Astrocyte (in vitro differentiated cells and primary cell): ENCODE data around the gene RTKN.
A peak's percentile ranks its signal among the peaks of the same experiment; 100 is the strongest.

ENCODE experiments used
- EZH2 ChIP-seq: IDR thresholded peaks from 2 replicates; pipeline ENCODE4 v1.6.1; 2012; ENCODE audit warnings: mild to moderate bottlenecking, low read length, inconsistent platforms; ENCODE audit not compliant: insufficient read depth
- TF ChIP-seq, protein P1 (sequence below): IDR thresholded peaks from 2 replicates; pipeline ENCODE4 v1.5.1; 2011; ENCODE audit warnings: low read depth, mild to moderate bottlenecking, inconsistent platforms, low read length, moderate library complexity; ENCODE audit not compliant: insufficient read depth

DNA sequence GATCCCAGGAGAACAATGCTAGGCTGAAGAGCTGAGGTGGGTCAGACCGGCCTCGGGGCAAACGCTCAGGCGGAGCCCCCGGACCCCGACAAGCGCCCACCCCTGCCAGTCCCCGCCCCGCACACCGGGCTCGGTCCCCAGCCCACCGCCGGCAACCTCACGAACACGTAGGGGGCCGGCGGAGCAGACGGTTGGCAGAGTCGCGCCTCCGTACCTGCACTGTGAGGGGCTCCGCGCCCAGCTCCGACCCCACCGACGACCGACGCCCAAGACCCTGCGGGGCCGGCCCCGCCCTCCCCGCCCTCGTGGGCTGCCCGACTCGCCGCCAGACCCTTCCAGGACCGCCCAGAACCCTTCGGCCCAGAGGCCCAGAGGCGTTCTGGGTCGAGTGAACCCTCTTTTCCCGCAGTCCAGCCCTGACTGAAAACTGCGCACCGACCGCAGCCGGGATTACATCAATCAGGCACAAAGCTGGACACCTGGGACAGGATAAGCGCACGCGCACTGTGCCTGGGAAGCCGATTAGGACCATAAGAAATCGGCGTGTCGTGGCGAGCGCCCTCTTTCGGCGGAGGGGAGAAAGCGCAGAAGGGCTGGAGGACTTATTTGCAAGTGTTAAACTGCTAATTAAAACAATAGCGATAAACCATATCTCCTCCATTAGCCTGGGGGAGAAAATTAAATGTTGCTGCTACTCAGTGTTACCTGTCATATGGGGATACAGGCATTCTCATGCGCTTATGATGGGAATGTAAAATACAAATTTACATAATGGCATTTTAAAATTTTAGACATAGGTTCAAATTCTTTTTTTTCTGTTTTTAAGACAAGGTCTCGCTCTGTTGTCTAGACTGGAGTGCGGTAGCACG lies 49.9 kb downstream of the RTKN start:
- TF ChIP-seq, protein P1, sequence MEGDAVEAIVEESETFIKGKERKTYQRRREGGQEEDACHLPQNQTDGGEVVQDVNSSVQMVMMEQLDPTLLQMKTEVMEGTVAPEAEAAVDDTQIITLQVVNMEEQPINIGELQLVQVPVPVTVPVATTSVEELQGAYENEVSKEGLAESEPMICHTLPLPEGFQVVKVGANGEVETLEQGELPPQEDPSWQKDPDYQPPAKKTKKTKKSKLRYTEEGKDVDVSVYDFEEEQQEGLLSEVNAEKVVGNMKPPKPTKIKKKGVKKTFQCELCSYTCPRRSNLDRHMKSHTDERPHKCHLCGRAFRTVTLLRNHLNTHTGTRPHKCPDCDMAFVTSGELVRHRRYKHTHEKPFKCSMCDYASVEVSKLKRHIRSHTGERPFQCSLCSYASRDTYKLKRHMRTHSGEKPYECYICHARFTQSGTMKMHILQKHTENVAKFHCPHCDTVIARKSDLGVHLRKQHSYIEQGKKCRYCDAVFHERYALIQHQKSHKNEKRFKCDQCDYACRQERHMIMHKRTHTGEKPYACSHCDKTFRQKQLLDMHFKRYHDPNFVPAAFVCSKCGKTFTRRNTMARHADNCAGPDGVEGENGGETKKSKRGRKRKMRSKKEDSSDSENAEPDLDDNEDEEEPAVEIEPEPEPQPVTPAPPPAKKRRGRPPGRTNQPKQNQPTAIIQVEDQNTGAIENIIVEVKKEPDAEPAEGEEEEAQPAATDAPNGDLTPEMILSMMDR: peak; percentile 99
- no peak for TF ChIP-seq EZH2
